ENCODE data around the gene MATCAP1. TPM values are rescaled to one million over a fixed set of nuclear protein-coding genes. Genes with fewer than 3 reads are reported as not detected.

Gene MATCAP1
- total and polyA plus RNA-seq, 10 of the 15 experiments (the other 5 are each of a cell fraction or from before 2014, with no cell fraction given) = 2.8 to 25.8 (median 8.6) TPM

GRCh38 chr16:67161595-67162058 lies 22.1 kb downstream of the MATCAP1 start:
- H3K9ac ChIP-seq (ENCODE audit: control insufficient read depth, insufficient read depth, low read length) = no peak overlapping the region
- H3K4me2 ChIP-seq (ENCODE audit: control insufficient read depth, insufficient read depth) = peak overlapping the region; percentile 82
- no peaks in the 10 kb centered on the region for H3K36me3 ChIP-seq (ENCODE audit: control insufficient read depth in 2 of 2, insufficient read depth in 2 of 2, low read length in 1 of 2)
- no peaks in the 10 kb centered on the region; the same call in 2 of the 3 replicates for H3K9me3 ChIP-seq (replicated peaks; ENCODE audit: control insufficient read depth, insufficient read depth, low read length)
- ATAC-seq = no peak
- RAD21 ChIA-PET (ENCODE audit: unreplicated experiment) = interaction anchor here (0.9 to 5.2 kb wide), 4 partner anchors 8 to 131 kb away, joined by 3 to 48 read pairs (median 6); partner anchors contain the start of gene NOL3
- POLR2A ChIA-PET = interaction anchor here (4.6 to 8.2 kb wide), 3 partner anchors 12 to 134 kb away, joined by 23 to 137 read pairs (median 44); partner anchors contain the start of genes FHOD1 and NOL3
- H3K27ac ChIP-seq (ENCODE audit: control insufficient read depth, insufficient read depth) = no peak overlapping the region
- WGBS (ENCODE audit: insufficient coverage, insufficient replicate concordance, low lambda C conversion rate, missing lambda C conversion rate) = 87% methylated on average over 25 of the region's 25 CpGs
- CTCF ChIA-PET = interaction anchor here (0.6 to 5.3 kb wide), 9 partner anchors 7 to 208 kb away, joined by 3 to 60 read pairs (median 4); partner anchors contain the start of gene NOL3
- peaks cover 2 to 18% of the 10 kb centered on the region in 2 experiments for H3K27me3 ChIP-seq (replicated peaks in 1 of 2; ENCODE audit: control insufficient read depth in 2 of 2, insufficient read depth in 2 of 2, low read length in 1 of 2)
- no peak for TF ChIP-seq HDAC6 (IDR thresholded peaks at IDR 0.05; ENCODE audit: unreplicated experiment)
- TF ChIP-seq IKZF2 (IDR thresholded peaks at IDR 0.05) = no peak
- no peak for TF ChIP-seq HDAC2 (IDR thresholded peaks at IDR 0.05)
- no peak for TF ChIP-seq ZNF24 (IDR thresholded peaks at IDR 0.05)
- TF ChIP-seq ZNF687 (IDR thresholded peaks at IDR 0.05) = no peak
- TF ChIP-seq REST (IDR thresholded peaks at IDR 0.05; ENCODE audit: low read depth, low read length) = no peak
- TF ChIP-seq SMAD1 (IDR thresholded peaks at IDR 0.05; ENCODE audit: low read depth, partially characterized antibody) = no peak
- no peak for TF ChIP-seq BMI1 (IDR thresholded peaks at IDR 0.05; ENCODE audit: borderline replicate concordance)
- TF ChIP-seq PAX8 (IDR thresholded peaks at IDR 0.05) = no peak
- TF ChIP-seq, protein P1, sequence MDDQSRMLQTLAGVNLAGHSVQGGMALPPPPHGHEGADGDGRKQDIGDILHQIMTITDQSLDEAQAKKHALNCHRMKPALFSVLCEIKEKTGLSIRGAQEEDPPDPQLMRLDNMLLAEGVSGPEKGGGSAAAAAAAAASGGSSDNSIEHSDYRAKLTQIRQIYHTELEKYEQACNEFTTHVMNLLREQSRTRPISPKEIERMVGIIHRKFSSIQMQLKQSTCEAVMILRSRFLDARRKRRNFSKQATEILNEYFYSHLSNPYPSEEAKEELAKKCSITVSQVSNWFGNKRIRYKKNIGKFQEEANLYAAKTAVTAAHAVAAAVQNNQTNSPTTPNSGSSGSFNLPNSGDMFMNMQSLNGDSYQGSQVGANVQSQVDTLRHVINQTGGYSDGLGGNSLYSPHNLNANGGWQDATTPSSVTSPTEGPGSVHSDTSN (IDR thresholded peaks at IDR 0.05; ENCODE audit: insufficient replicate concordance, low read depth, low read length) = no peak
- no peak for TF ChIP-seq YBX1 (IDR thresholded peaks at IDR 0.05)
- TF ChIP-seq FOXK2 (IDR thresholded peaks at IDR 0.05) = no peak
- TF ChIP-seq TCF12 (IDR thresholded peaks at IDR 0.05; ENCODE audit: low read depth, low read length) = no peak
- TF ChIP-seq, protein P2, sequence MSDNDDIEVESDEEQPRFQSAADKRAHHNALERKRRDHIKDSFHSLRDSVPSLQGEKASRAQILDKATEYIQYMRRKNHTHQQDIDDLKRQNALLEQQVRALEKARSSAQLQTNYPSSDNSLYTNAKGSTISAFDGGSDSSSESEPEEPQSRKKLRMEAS (IDR thresholded peaks at IDR 0.05; ENCODE audit: low read depth, low read length) = no peak
- no peak for TF ChIP-seq SMC3 (IDR thresholded peaks at IDR 0.05; ENCODE audit: borderline replicate concordance, low read length)
- no peak for TF ChIP-seq ZZZ3 (IDR thresholded peaks at IDR 0.05; ENCODE audit: control insufficient read depth, insufficient read length, low read depth)
- DNase-seq (ENCODE audit: low read depth, low spot score) = no peak
- peaks cover 53% of the 10 kb centered on the region for H3K4me1 ChIP-seq (ENCODE audit: control insufficient read depth, insufficient read depth, low read length)
- H2AFZ ChIP-seq (ENCODE audit: control insufficient read depth, low read depth, low read length) = no peak overlapping the region
- FAIRE-seq = no peak
- intact Hi-C loops (cut with micrococcal nuclease; ENCODE audit: unreplicated experiment) (no loop called here), in situ Hi-C loops (cut with MboI) (no loop called here)
- SMC1A ChIA-PET (ENCODE audit: uncharacterized antibody, unreplicated experiment) = interaction anchor here (1.2 to 5.2 kb wide), 4 partner anchors 8 to 61 kb away, joined by 4 to 48 read pairs (median 6); partner anchors contain the start of gene NOL3
- peaks cover 6% of the 10 kb centered on the region; the same call in 1 of the 2 replicates for H4K20me1 ChIP-seq (ENCODE audit: control insufficient read depth, insufficient read depth)
- no TSS peak for BruUV-seq (replicated peaks)
- H3K4me3 ChIP-seq = peak overlapping the region; percentile 95; the same call in 1 of the 2 replicates
- H3K79me2 ChIP-seq (ENCODE audit: control insufficient read depth, insufficient read depth, low read length) = peaks cover 11% of the 10 kb centered on the region
